Glutamatergic neuron (in vitro differentiated cells): ENCODE measurements around the gene ALS2. TPM values are rescaled to one million over a fixed set of nuclear protein-coding genes. Genes with fewer than 3 reads are reported as not detected.

Source experiments
- DNase-seq: peaks from one replicate; pipeline ENCODE4 v3.0.0; 2022
- H3K27ac Mint-ChIP-seq: one replicate; pipeline ENCODE4 v1.8.0; 2020; ENCODE audit warnings: mild to moderate bottlenecking, mixed read lengths, inconsistent platforms; ENCODE audit not compliant: unreplicated experiment
- H3K27me3 Mint-ChIP-seq: one replicate; pipeline ENCODE4 v1.8.0; 2020; ENCODE audit warnings: mild to moderate bottlenecking, moderate library complexity, mixed read lengths, inconsistent platforms; ENCODE audit not compliant: unreplicated experiment
- H3K36me3 Mint-ChIP-seq: one replicate; pipeline ENCODE4 v1.8.0; 2020; ENCODE audit warnings: mild to moderate bottlenecking, mixed read lengths, inconsistent platforms; ENCODE audit not compliant: unreplicated experiment
- H3K4me1 Mint-ChIP-seq: one replicate; pipeline ENCODE4 v1.8.0; 2020; ENCODE audit warnings: mild to moderate bottlenecking, low read depth, mixed read lengths, inconsistent platforms; ENCODE audit not compliant: unreplicated experiment
- H3K4me3 Mint-ChIP-seq: one replicate; pipeline ENCODE4 v1.8.0; 2020; ENCODE audit warnings: mild to moderate bottlenecking, mixed read lengths, inconsistent platforms; ENCODE audit not compliant: unreplicated experiment
- H3K9me3 Mint-ChIP-seq: one replicate; pipeline ENCODE4 v1.8.0; 2020; ENCODE audit warnings: mild to moderate bottlenecking, moderate library complexity, mixed read lengths, inconsistent platforms; ENCODE audit not compliant: unreplicated experiment
- CTCF ChIP-seq: fragments of 200-600 bp; sonication (generic); IDR thresholded peaks from one replicate; pipeline ENCODE4 v1.5.0; 2021; ENCODE audit not compliant: partially characterized antibody, unreplicated experiment
- total RNA-seq: library from RNA; stranded (reverse); fragmentation: NEBNext Ultra II Directional; extraction: Animal tissue kit (Norgen Biotek cat#: 25700); gene quantifications from one replicate; pipeline ENCODE4 v1.2.1, GENCODE V29; 2021; ENCODE audit not compliant: unreplicated experiment

Gene ALS2
- total RNA-seq, 1 donor from 2014 or later: 44.0 TPM

- Mint-ChIP-seq H3K9me3 (peaks cover 6% of the 10 kb centered on the region), H3K4me1 (peaks cover 27% of the 10 kb centered on the region)
Observed at GRCh38 chr2:201777043-201777442, 3.7 kb downstream of the ALS2 start.

GRCh38 chr2:201775326-201775725 lies 5.4 kb downstream of the ALS2 start:
- Mint-ChIP-seq H3K27ac (no peak overlapping the region), H3K4me1 (peaks cover 25% of the 10 kb centered on the region), H3K4me3 (no peak overlapping the region)

More at GRCh38 chr2:201777043-201777442, 3.7 kb downstream of the ALS2 start:
- Mint-ChIP-seq H3K27me3 (peaks cover 7% of the 10 kb centered on the region), H3K27ac (no peak overlapping the region), H3K36me3 (no peaks in the 10 kb centered on the region), H3K4me3 (no peak overlapping the region)
- DNase-seq: no peak
- TF ChIP-seq CTCF: no peak

GRCh38 chr2:201774546-201774945 lies 6.2 kb downstream of the ALS2 start:
- H3K9me3 Mint-ChIP-seq: no peaks in the 10 kb centered on the region
- H3K4me1 Mint-ChIP-seq: peaks cover 26% of the 10 kb centered on the region
- TF ChIP-seq CTCF: no peak
- H3K27ac Mint-ChIP-seq: no peak overlapping the region
- DNase-seq: no peak
- no peak overlapping the region for H3K4me3 Mint-ChIP-seq
- H3K36me3 Mint-ChIP-seq: no peaks in the 10 kb centered on the region
- H3K27me3 Mint-ChIP-seq: no peaks in the 10 kb centered on the region

More at GRCh38 chr2:201775326-201775725, 5.4 kb downstream of the ALS2 start:
- no peaks in the 10 kb centered on the region for H3K27me3 Mint-ChIP-seq
- no peak for DNase-seq
- TF ChIP-seq CTCF: no peak
- peaks cover 1% of the 10 kb centered on the region for H3K9me3 Mint-ChIP-seq
- H3K36me3 Mint-ChIP-seq: no peaks in the 10 kb centered on the region

GRCh38 chr2:201773990-201774389 lies 6.7 kb downstream of the ALS2 start:
- no peaks in the 10 kb centered on the region for H3K9me3 Mint-ChIP-seq
- no peak overlapping the region for H3K4me3 Mint-ChIP-seq
- H3K27me3 Mint-ChIP-seq: no peaks in the 10 kb centered on the region
- DNase-seq: no peak
- no peak overlapping the region for H3K27ac Mint-ChIP-seq
- H3K36me3 Mint-ChIP-seq: no peaks in the 10 kb centered on the region
- peaks cover 28% of the 10 kb centered on the region for H3K4me1 Mint-ChIP-seq
- TF ChIP-seq CTCF: no peak

GRCh38 chr2:201769666-201770373 lies 10.9 kb downstream of the ALS2 start:
- no peaks in the 10 kb centered on the region for H3K27me3 Mint-ChIP-seq
- peaks cover 26% of the 10 kb centered on the region for H3K4me1 Mint-ChIP-seq
- no peak for TF ChIP-seq CTCF
- no peak for DNase-seq
- no peaks in the 10 kb centered on the region for H3K9me3 Mint-ChIP-seq
- peak overlapping the region; percentile 52 for H3K4me3 Mint-ChIP-seq
- H3K27ac Mint-ChIP-seq: peak overlapping the region; percentile 84
- no peaks in the 10 kb centered on the region for H3K36me3 Mint-ChIP-seq
